KOPT-K1 (cell line): ENCODE results near the gene GLB1L3.
"Not testable (repeated sequence)": the region's sequence is repeated elsewhere in the genome, so short reads cannot be mapped to it uniquely, and the experiment has no call there.

Source experiments
- H3K27ac ChIP-seq: fragments of 200-600 bp; sonication (generic); 2 replicates; pipeline ENCODE4 v1.5.1; 2016; ENCODE audit warnings: antibody characterized with exemption, mild to moderate bottlenecking, low read depth, low read length; ENCODE audit not compliant: poor library complexity, severe bottlenecking
- H3K36me3 ChIP-seq: fragments of 200-600 bp; sonication (generic); 2 replicates; pipeline ENCODE4 v1.5.1; 2017; ENCODE audit warnings: antibody characterized with exemption, mild to moderate bottlenecking, low read length, moderate library complexity; ENCODE audit not compliant: insufficient read depth
- H3K9me3 ChIP-seq: fragments of 200-600 bp; sonication (generic); 2 replicates; pipeline ENCODE4 v1.5.1; 2017; ENCODE audit warnings: antibody characterized with exemption, low read length, mild to moderate bottlenecking; ENCODE audit not compliant: insufficient read depth, poor library complexity, severe bottlenecking

Gene GLB1L3

GRCh38 chr11:134243913-134244312 lies 32.3 kb upstream of the GLB1L3 start:
- peaks cover 100% of the 10 kb centered on the region for H3K36me3 ChIP-seq
- no peaks in the 10 kb centered on the region for H3K9me3 ChIP-seq

GRCh38 chr11:134244593-134244992 lies 31.6 kb upstream of the GLB1L3 start:
- Histone ChIP-seq H3K36me3 (peaks cover 100% of the 10 kb centered on the region), H3K27ac (no peak overlapping the region), H3K9me3 (no peaks in the 10 kb centered on the region)

More at GRCh38 chr11:134243913-134244312, 32.3 kb upstream of the GLB1L3 start:
- no peak overlapping the region for H3K27ac ChIP-seq

- peaks cover 100% of the 10 kb centered on the region for H3K36me3 ChIP-seq
- H3K9me3 ChIP-seq: no peaks in the 10 kb centered on the region
- H3K27ac ChIP-seq: no peak overlapping the region
Measured at GRCh38 chr11:134245434-134245833, 30.7 kb upstream of the GLB1L3 start.

DNA sequence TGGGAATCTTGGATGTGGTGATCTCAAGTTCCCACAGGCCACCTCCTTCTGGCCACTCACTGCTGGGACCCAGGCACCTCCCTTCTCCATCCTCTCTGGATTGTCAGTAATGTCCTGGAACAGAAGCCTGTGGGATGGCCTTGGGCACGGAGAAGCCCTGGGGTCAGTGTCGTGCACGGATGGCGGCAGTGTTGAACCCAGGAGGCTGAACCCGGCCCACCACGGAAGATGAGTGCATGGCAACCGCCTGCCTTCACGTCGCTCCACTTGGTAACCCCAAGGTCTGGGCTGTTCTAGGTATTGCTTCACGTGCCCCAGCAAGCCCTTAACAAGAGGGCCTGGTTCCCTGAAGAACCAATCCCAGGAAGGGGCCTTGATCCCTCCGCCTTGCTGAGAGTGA lies 30.1 kb upstream of the GLB1L3 start:
- Histone ChIP-seq H3K36me3 (peaks cover 100% of the 10 kb centered on the region), H3K27ac (no peak overlapping the region), H3K9me3 (no peaks in the 10 kb centered on the region)

DNA sequence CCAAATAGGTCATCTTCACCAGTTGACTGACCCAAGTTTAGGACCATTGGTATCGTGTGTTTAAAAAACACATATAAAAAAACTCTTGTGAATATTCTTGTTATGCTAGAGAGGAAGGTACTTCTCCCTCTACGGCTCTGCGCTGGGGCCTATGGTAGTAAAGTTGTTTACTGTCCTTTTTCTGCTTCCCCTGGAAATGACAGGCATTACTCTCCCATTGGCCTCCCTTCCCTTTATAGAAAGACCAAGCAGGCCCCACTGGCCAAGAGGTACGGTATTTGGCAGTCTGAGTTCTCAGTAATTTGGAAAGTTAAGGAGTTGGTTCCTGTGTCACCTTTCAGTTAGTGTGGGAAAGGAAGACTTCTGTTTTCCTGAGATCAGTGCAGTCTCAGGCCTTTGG lies 29.5 kb upstream of the GLB1L3 start:
- Histone ChIP-seq H3K27ac (no peak overlapping the region), H3K9me3 (no peaks in the 10 kb centered on the region), H3K36me3 (peaks cover 99% of the 10 kb centered on the region)

DNA sequence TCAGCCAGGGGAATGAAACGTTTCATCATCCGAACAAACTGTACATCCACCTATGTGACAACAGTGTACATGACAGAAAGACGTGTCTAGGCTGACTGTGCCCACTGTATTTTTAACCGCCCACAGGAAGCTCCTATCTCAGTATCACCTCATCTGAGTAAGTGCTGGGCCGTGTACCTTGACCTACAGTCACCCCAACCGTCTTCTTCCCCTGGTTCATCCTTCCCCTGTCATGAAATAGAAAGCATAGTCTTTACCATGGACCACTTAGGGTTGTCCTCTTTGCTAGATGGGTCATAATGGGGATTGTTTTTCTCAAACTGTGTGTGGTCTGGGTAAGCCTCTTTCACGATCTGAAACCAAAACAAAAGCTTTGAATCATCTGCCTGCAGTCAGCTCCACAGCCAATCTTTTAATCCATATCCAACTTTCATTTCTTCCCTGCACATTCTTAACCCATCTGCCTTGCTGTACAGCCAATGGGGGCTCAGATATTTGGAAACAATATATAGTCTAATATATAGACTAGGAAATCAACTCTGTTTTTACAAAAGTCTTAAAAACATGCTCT lies 27.2 kb upstream of the GLB1L3 start:
- Histone ChIP-seq H3K9me3 (no peaks in the 10 kb centered on the region), H3K36me3 (peaks cover 75% of the 10 kb centered on the region), H3K27ac (no peak overlapping the region)

DNA sequence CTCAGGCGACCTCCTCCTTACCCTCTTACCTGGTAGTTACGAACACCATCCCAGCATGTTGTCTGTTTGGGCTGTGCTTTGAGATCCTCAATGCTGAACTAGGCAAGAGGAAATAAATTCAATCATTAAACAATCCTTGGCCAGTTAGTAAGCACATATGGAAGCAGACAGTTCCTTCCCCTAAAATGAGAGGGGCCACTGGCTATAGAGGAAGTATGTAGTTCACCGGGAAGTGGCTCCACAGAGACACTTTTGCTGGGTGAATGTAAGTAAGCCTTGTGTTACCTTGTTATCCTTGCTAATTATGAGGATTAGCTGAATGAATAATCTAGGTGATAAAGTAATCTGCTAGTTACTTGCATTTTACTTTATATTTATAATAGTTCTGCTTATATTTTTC lies 25.9 kb upstream of the GLB1L3 start:
- peaks cover 63% of the 10 kb centered on the region for H3K36me3 ChIP-seq
- H3K27ac ChIP-seq: no peak overlapping the region
- H3K9me3 ChIP-seq: no peaks in the 10 kb centered on the region

- H3K9me3 ChIP-seq: no peaks in the 10 kb centered on the region
- H3K36me3 ChIP-seq: peaks cover 59% of the 10 kb centered on the region
- H3K27ac ChIP-seq: no peak overlapping the region
Measured at GRCh38 chr11:134250675-134251074, 25.5 kb upstream of the GLB1L3 start.

- H3K27ac ChIP-seq: peak overlapping the region; percentile 67
- H3K9me3 ChIP-seq: no peaks in the 10 kb centered on the region
- peaks cover 46% of the 10 kb centered on the region for H3K36me3 ChIP-seq
Measured at GRCh38 chr11:134252346-134253187, 23.6 kb upstream of the GLB1L3 start.

GRCh38 chr11:134253188-134253993 lies 22.8 kb upstream of the GLB1L3 start, which contains the start of the genes ACAD8 and THYN1:
TSS of gene ACAD8 (plus strand) at chr11:134253568. CDS start at chr11:134253601, 33 bp downstream.
TSS of gene THYN1 (minus strand) at chr11:134253352. CDS start at chr11:134252882, 470 bp downstream.
- Histone ChIP-seq H3K9me3 (no peaks in the 10 kb centered on the region), H3K27ac (peak within 1 kb of the TSS; percentile 67), H3K36me3 (peaks cover 43% of the 10 kb centered on the region)

DNA sequence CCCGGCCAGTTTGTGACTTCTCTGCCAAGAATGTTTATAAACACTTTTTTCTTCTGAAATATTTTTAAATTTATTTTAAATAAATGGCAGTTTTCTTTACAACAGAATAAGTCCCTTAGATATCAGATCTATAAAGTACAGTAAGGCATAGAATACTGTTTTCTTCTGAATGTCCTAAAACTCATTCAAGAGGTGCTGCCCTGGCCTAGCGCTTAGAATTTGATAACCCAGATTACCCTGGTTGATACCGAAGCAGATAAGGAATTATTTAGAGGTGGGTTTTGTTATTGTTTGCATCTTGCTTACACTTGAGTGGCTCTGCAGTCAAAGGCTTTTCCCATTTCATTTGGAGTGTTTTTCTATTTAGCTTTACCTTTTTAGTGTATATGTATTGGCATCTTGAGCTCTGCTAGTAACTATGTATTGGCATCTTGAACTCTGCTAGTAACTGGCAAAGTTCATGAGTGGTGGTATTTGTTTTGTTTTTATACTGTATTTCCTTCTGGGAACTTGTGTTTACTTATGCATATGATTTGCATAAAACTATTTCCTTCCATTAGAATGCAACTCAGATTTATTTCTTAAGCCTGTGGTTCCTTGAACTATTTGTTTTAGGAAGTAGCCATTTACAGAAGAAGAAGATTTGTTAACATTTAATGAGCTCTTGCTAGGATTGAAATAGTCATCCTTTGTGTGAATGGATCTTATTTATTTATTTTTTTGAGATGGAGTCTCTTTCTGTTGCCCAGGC lies 21.6 kb upstream of the GLB1L3 start:
- no peaks in the 10 kb centered on the region for H3K9me3 ChIP-seq
- H3K36me3 ChIP-seq: peaks cover 43% of the 10 kb centered on the region
- no peak overlapping the region for H3K27ac ChIP-seq

DNA sequence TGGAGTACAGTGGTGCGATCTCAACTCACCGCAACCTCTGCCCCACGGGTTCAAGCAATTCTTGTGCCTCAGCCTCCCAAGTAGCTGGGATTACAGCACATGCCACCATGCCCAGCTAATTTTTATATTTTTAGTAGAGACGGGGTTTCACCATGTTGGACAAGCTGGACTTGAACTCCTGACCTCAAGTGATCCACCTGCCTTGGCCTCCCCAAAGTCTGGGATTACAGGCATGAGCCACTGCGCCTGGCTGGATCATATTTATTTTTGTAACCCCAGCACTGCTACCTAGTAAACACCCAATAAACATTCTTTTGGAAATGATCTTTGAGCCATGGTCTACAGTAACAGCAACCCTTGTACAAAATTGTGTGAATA lies 21.0 kb upstream of the GLB1L3 start:
- H3K27ac ChIP-seq, H3K9me3 ChIP-seq: not testable (repeated sequence)
- H3K36me3 ChIP-seq: peaks cover 42% of the 10 kb centered on the region

- no peak overlapping the region for H3K27ac ChIP-seq
- no peaks in the 10 kb centered on the region for H3K9me3 ChIP-seq
- H3K36me3 ChIP-seq: peaks cover 42% of the 10 kb centered on the region
Measured at GRCh38 chr11:134257101-134257500, 19.1 kb upstream of the GLB1L3 start.

- Histone ChIP-seq H3K27ac (no peak overlapping the region), H3K36me3 (peaks cover 56% of the 10 kb centered on the region), H3K9me3 (no peaks in the 10 kb centered on the region)
Measured at GRCh38 chr11:134258577-134258976, 17.6 kb upstream of the GLB1L3 start.
